Stimulated activated CD8-positive, alpha-beta memory T cell treated with anti-CD3 and anti-CD28 coated beads, Interleukin-7, amount 100 ng/mL, for 48 hours (primary cell): Measurements from ENCODE around the gene CD83.

ENCODE experiments used
- DNase-seq, 2 donors: peaks; one replicate each; pipeline ENCODE4 v3.0.0-alpha.2; 2020; ENCODE audit warnings: low read depth in 1 of 2; ENCODE audit errors: extremely low read depth in 1 of 2

The CD83 gene

GRCh38 chr6:14123386-14124111, 6.0 kb downstream of the CD83 start:
- DNase-seq: no peak

- no peak for DNase-seq
These were observed 7.8 kb downstream of the CD83 start for GRCh38 chr6:14125346-14125745.

GRCh38 chr6:14126191-14126590, 8.6 kb downstream of the CD83 start:
- no peak for DNase-seq

GRCh38 chr6:14127611-14128010, 10.0 kb downstream of the CD83 start:
- DNase-seq: no peak

GRCh38 chr6:14128012-14128411, 10.4 kb downstream of the CD83 start:
- no peak for DNase-seq

GRCh38 chr6:14128746-14129145, 11.2 kb downstream of the CD83 start:
- no peak for DNase-seq

- DNase-seq: no peak
These were observed 12.0 kb downstream of the CD83 start for GRCh38 chr6:14129575-14129974.

- DNase-seq: no peak
These were observed 13.0 kb downstream of the CD83 start for GRCh38 chr6:14130435-14131075.

- DNase-seq: no peak
These were observed 14.0 kb downstream of the CD83 start for GRCh38 chr6:14131579-14131978.

- DNase-seq: no peak
These were observed 14.8 kb downstream of the CD83 start for GRCh38 chr6:14132244-14132920.

GRCh38 chr6:14132921-14133275, 15.3 kb downstream of the CD83 start:
- DNase-seq: no peak

GRCh38 chr6:14134211-14134910, 16.8 kb downstream of the CD83 start:
- no peak for DNase-seq

- no peak for DNase-seq
These were observed 18.4 kb downstream of the CD83 start for GRCh38 chr6:14135893-14136539.

- DNase-seq: no peak
These were observed 21.2 kb downstream of the CD83 start for GRCh38 chr6:14138701-14139215.

GRCh38 chr6:14141351-14142062, 23.9 kb downstream of the CD83 start:
- no peak for DNase-seq

GRCh38 chr6:14142063-14142450, 24.5 kb downstream of the CD83 start:
- DNase-seq: no peak

GRCh38 chr6:14142511-14143223, 25.1 kb downstream of the CD83 start:
- no peak for DNase-seq

GRCh38 chr6:14143305-14143704, 25.7 kb downstream of the CD83 start:
- DNase-seq: no peak

GRCh38 chr6:14144678-14145113, 27.1 kb downstream of the CD83 start:
- peak; percentile 39 to 55 for DNase-seq
